ENCODE results near the gene CPHXL. TPM values are rescaled to one million over a fixed set of nuclear protein-coding genes. Genes with fewer than 3 reads are reported as not detected.

The CPHXL gene
- total RNA-seq (2014; rRNA removed; shearing (Covaris generic)) = not detected in 2 replicates

GRCh38 chr16:75726390-75726789 is at the start of gene CPHXL:
TSS of gene CPHXL (minus strand) at chr16:75726490. CDS start at chr16:75726442, 48 bp downstream.
- DNase-seq (ENCODE audit: low read depth) = no peak

- no peak for DNase-seq (ENCODE audit: low read depth)
These were observed 47.9 kb upstream of the CPHXL start for GRCh38 chr16:75774197-75774596.

- no peak for DNase-seq (ENCODE audit: low read depth)
These were observed 43.8 kb upstream of the CPHXL start for GRCh38 chr16:75770051-75770450.

GRCh38 chr16:75764154-75764768 is 38.0 kb upstream of the CPHXL start:
- peak; percentile 61 for DNase-seq (ENCODE audit: low read depth)

- DNase-seq (ENCODE audit: low read depth) = no peak
These were observed 36.9 kb upstream of the CPHXL start for GRCh38 chr16:75763204-75763603.

GRCh38 chr16:75762746-75763145 is 36.5 kb upstream of the CPHXL start:
- no peak for DNase-seq (ENCODE audit: low read depth)

GRCh38 chr16:75761108-75761507 is 34.8 kb upstream of the CPHXL start:
- DNase-seq (ENCODE audit: low read depth) = peak; percentile 60

- no peak for DNase-seq (ENCODE audit: low read depth)
These were observed 33.8 kb upstream of the CPHXL start for GRCh38 chr16:75760018-75760519.

- peak; percentile 61 for DNase-seq (ENCODE audit: low read depth)
These were observed 31.9 kb upstream of the CPHXL start for GRCh38 chr16:75758215-75758614.

- peak; percentile 10 for DNase-seq (ENCODE audit: low read depth)
These were observed 27.9 kb upstream of the CPHXL start for GRCh38 chr16:75754141-75754540.

GRCh38 chr16:75750528-75750927 is 24.2 kb upstream of the CPHXL start:
- no peak for DNase-seq (ENCODE audit: low read depth)

- DNase-seq (ENCODE audit: low read depth) = no peak
These were observed 20.1 kb upstream of the CPHXL start for GRCh38 chr16:75746359-75746758.

GRCh38 chr16:75745823-75746222 is 19.5 kb upstream of the CPHXL start:
- no peak for DNase-seq (ENCODE audit: low read depth)

- DNase-seq (ENCODE audit: low read depth) = no peak
These were observed 19.0 kb upstream of the CPHXL start for GRCh38 chr16:75745242-75745641.

- peak; percentile 8 for DNase-seq (ENCODE audit: low read depth)
These were observed 16.2 kb upstream of the CPHXL start for GRCh38 chr16:75742424-75743047.

GRCh38 chr16:75733305-75734211 is 7.3 kb upstream of the CPHXL start:
- DNase-seq (ENCODE audit: low read depth) = peak; percentile 57

- no peak for DNase-seq (ENCODE audit: low read depth)
These were observed 6.6 kb upstream of the CPHXL start for GRCh38 chr16:75732871-75733270.

GRCh38 chr16:75727221-75727620 is 931 bp upstream of the CPHXL start:
- DNase-seq (ENCODE audit: low read depth) = no peak

- no peak for DNase-seq (ENCODE audit: low read depth)
These were observed 7.8 kb downstream of the CPHXL start for GRCh38 chr16:75718452-75718851.

- no peak for DNase-seq (ENCODE audit: low read depth)
These were observed 11.6 kb downstream of the CPHXL start for GRCh38 chr16:75714661-75715060.

GRCh38 chr16:75710344-75710743 is 15.9 kb downstream of the CPHXL start:
- no peak for DNase-seq (ENCODE audit: low read depth)

- DNase-seq (ENCODE audit: low read depth) = peak; percentile 33
These were observed 23.0 kb downstream of the CPHXL start for GRCh38 chr16:75703306-75703705.
